Stimulated activated CD8-positive, alpha-beta memory T cell treated with anti-CD3 and anti-CD28 coated beads, Interleukin-15, amount 100 ng/mL, for 48 hours (primary cell): Measurements from ENCODE around the gene NME7.
A peak's percentile ranks its signal among the peaks of the same experiment; 100 is the strongest.
"Not testable (repeated sequence)": the region's sequence is repeated elsewhere in the genome, so short reads cannot be mapped to it uniquely, and the experiment has no call there.

Source experiments
- DNase-seq, 2 donors: peaks; one replicate each; pipeline ENCODE4 v3.0.0-alpha.2; 2020; ENCODE audit warnings: low read depth in 2 of 2

The NME7 gene

GRCh38 chr1:169342096-169342495 is 25.5 kb downstream of the NME7 start:
- DNase-seq = not testable (repeated sequence)

GRCh38 chr1:169340882-169341281 is 26.7 kb downstream of the NME7 start:
- DNase-seq = no peak

GRCh38 chr1:169339773-169340172 is 27.8 kb downstream of the NME7 start:
- DNase-seq = no peak

DNA sequence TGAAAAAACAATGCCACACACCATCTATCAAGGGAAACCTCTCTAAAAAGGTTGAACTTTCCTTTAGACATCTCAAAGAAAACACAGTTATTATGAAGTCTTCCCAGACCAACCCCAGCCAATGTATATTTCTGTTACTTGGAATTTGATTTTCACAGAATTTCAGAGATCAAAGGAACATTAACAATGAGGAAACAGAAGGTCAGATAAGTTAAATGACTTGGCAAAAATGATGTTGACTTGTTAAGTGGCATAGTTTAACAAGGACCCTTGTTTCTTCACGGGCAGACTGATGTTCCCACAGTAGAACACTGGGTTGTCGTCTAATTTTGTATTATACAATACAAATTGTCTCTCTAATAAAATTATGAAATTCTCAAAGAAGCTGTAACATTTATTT is 29.0 kb downstream of the NME7 start:
- DNase-seq = no peak

DNA sequence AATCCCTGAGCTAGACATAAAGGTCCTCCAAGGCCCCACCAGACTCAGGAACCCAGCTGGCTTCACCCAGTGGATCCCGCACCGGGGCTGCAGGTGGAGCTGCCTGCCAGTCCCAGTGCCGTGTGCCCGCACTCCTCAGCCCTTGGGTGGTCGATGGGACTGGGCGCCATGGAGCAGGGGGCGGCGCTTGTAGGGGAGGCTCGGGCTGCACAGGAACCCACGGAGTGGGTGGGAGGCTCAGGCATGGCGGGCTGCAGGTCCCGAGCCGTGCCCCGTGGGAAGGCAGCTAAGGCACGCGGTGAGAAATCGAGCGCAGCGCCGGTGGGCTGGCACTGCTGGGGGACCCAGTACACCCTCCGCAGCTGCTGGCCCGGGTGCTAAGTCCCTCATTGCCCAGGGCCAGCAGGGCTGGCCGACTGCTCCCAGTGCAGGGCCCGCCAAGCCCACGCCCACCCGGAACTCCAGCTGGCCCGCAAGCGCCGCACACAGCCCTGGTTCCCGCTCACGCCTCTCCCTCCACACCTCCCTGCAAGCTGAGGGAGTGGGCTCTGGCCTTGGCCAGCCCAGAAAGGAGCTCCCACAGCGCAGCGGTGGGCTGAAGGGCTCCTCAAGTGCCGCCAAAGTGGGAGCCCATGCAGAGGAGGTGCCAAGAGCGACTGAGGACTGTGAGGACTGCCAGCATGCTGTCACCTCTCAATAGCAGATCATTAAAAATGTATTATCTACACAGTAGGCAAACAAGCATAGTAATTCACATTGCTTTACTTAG is 30.5 kb downstream of the NME7 start:
- not testable (repeated sequence) for DNase-seq

DNA sequence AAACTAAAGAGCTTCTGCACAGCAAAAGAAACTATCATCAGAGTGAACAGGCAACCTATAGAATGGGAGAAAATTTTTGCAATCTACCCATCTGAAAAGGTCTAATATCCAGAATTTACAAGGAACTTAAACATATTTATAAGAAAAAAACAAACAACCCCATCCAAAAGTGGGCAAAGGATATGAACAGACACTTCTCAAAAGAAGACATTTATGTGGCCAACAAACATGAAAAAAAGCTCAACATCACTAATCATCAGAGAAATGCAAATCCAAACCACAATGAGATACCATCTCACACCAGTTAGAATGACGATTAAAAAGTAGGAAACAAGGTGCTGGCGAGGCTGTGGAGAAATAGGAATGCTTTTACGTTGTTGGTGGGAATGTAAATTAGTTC is 32.9 kb downstream of the NME7 start:
- DNase-seq = not testable (repeated sequence)

DNA sequence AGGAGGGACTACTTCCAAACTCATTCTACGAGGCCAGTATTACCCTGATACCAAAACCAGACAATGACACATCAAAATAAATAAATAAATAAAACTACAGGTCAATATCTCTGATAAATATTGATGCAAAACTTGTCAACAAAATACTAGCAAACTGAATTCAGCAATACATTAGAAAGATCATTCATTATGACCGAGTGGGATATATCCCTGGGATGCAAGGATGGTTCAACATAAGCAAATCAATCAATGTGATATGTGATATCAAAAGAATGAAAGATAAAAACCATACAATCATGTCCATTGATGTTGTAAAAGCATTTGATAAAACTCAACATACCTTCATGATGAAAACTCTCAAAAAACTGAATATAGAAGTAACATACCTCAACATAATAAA is 36.7 kb downstream of the NME7 start:
- DNase-seq = no peak

DNA sequence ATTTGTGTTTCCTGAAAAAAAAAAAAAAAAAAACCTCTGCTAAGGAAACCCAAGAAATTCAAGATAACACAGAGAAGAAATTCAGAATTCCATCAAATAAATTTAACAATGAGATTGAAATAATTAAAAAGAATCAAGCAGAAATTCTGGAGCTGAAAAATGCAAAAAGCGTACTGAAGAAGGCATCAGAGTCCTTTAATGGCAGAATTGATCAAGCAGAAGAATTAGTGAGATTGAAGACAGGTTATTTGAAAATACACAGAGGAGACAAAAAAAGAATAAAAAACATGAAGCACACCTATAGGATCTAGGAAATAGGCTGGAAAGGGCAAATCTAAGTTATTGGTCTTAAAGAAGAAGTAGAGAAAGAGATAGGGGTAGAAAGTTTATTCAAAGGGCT is 38.2 kb downstream of the NME7 start:
- DNase-seq = no peak

GRCh38 chr1:169327875-169328274 is 39.7 kb downstream of the NME7 start:
- no peak for DNase-seq

GRCh38 chr1:169326956-169327268 is 40.7 kb downstream of the NME7 start:
- DNase-seq = no peak

DNA sequence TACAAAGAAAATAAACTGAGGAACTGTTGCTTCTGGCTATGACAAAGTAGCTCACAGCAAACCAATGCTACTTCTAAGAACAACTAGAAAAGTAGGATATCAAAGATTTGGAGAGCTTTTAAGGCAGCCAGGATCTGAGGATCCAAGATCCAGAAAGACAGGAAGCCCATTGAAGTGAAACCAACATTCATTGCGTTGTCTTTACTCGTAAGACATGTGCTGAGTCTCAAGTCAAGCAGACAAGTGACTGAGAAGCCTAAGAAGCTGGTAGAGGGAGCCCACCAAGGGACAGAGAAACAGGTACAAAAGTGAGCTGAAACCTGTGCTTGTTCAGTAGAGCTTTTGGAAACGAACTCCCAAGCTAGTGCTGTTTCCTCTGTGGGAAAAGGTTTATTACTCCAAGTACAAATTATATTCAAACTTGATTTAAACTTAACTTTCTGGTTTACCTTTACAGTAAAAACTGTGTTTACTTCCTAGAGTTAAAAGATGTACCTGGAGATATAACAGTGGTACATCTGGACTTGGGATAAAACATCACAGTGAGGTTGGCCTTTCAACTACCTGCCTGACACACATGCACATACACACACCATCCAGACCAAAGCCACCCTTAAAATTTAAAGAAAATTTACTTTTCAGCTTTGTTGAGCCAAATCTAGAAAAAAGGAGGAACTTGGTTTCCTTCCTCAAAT is 41.2 kb downstream of the NME7 start:
- DNase-seq = no peak

DNA sequence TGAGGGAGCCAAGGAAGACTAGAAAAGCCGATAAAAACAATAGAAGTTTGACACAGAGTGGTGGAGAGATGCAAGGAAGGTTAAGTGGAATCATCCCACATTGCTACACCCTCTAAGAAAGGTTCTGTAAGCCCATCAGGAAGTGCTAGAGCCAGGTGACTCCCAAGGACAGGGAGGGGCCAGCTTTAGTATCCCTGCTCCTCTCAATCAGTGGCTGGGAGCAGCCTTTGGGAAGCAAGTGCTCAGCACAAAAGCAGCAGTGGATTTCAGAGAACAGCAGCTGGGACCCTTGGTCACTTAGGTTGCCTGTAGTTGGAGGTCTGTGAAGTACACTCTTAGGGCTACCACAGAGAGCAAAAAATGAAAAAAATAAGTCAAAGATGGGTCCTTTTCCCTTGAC is 42.5 kb downstream of the NME7 start:
- DNase-seq = no peak

DNA sequence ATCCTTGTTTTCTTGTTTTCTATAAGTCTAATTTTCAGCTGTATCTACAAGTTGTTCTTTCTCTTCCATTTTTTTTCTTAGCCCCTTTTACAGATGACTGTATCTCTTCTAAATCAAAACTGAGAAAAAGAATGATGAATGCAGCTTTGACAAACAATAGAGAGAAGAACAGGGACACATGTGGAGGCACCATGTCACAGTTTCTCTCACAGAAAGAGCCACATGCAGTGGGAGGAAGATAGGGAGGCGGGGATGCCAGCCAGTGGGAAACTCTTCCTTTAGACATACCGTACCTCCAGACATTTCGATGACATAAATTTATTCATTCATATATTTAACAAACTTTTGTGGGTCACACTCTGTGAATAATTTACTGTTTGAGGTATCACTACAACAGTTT is 45.5 kb downstream of the NME7 start:
- DNase-seq = no peak

DNA sequence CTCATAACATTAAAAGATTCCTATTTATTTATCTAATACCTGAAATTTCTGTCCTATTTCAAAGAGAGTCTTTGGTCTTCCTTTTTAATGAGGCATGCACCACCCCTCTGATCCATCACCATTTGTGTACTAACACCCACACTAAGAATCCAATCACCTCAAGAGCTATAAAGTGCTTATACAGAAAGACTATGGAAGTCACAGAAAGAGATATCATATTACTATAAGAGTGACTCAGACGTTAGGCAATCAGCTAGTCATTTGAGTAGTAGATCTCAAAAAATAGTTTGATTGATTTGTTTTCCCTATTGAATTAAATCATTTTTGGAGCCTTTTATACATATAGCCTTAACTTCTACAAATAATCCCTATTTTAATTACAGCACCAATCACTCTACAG is 46.1 kb downstream of the NME7 start:
- no peak for DNase-seq

DNA sequence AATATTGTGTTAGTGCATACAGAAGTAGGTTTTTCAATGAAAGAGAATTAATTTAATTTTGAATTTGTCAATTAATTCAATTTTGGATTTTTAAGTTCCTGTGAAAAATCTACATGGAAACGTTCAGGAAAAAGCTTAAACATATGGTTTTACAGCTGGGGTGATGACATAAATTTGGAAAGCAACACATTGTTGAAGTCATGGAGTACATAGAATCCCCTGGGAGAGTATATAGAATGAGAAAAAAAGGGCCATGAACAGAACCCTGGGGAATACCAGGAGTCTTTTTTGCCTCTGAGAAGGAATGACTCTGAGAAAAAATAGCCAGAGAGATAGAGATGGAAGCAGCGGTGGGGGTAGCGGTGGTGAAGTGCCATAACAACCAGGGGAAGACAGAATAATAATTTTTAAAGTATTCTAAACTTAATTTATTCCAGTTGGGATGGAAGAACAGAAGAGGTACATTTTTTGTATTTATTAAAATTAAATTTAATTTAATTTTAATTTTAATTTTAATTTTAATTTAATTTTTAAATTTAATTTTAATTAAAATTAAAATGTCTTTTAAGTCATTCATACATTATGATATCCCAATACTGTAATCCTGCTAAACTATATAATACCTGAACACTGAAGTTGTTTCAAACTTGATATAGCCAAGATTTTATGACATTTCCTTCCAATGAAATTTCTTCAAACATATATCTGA is 48.9 kb downstream of the NME7 start:
- DNase-seq = no peak

DNA sequence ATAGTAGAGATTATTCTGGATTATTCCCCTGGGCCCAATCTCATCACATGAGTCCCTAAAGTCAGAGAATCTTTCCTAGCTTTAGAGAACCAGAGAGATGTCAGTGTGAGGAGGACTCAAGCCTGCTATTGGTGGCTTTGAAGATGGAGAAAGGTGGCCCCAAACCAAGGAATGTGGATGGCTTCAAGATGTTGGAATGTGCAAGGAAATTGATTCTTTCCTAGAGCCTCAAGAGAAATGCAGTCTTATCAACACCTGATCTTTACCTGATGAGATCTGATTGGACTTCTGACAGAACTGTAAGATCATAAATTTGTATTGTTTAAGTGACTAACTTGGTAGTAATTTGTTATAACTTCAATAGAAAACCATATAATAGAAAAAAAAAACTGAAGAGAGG is 51.0 kb downstream of the NME7 start:
- no peak for DNase-seq

- DNase-seq = peak; percentile 32 to 43
Observed at GRCh38 chr1:169312084-169312954, 55.3 kb downstream of the NME7 start.

GRCh38 chr1:169309178-169310166 is 58.1 kb downstream of the NME7 start:
- no peak for DNase-seq

DNA sequence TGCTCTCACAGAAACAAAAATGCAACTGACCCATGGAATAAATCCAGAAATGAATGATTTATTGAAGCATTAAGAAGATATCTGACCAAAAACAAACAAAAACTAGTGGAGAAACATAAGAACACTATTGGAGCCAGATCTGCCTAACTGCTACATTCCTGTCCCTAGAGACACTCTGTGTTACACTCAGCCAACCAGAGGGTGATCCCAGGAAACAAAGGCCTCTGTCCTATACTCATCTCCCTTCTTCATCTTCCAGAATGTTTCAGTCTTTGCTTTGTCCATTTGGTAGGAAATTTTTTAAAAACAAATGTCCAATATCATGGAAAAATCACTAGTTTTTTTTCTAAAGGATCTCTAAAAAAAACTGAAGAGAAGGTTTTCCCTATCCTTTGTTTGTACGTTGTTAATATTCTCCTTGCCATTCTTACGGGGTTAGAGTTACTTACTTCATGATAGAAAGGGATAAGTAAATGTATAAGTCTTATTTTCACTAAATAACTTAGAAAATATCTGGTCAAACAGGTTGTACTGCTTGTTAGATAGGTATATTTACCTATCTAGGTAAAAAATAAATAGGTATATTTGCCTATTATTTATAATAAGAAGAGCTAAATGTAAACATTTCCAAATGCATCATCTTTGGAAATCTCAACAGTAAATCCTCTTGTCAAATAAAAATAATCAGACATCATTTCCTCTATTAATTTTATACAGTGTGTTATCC is 59.1 kb downstream of the NME7 start:
- DNase-seq = no peak

DNA sequence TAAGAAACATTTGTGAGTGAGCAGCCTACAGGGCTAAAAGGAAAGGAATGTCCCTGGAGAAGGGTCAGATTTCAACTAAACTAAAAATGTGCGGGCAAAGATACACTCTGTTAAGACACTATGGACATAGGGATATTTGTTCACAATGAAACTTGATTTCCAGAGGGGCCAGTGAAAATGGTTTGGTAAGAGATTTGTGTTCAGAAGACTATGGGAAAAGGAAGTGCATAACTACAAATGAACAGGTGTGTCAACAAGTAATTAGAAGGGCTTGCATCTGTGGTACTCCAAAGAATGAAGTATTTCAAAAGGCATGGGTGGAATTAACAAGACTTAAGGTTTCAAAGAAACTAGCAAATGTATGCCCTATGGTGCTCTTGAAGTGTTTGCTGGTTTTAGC is 60.4 kb downstream of the NME7 start:
- DNase-seq = no peak
